ENCODE data around the gene DGKB.

DGKB gene

GRCh38 chr7:14673202-14673601, 229.3 kb downstream of the DGKB start:
- TF ChIP-seq CTCF (conservative IDR thresholded peaks at IDR 0.05; ENCODE audit: low read depth, low read length): no peak
- no peak for DNase-seq (ENCODE audit: low read depth)
- H3K4me3 ChIP-seq (ENCODE audit: low read depth, low read length): no peak overlapping the region

GRCh38 chr7:14666913-14667312, 235.6 kb downstream of the DGKB start:
- DNase-seq (ENCODE audit: low read depth): no peak
- no peak overlapping the region for H3K4me3 ChIP-seq (ENCODE audit: low read depth, low read length)
- TF ChIP-seq CTCF (conservative IDR thresholded peaks at IDR 0.05; ENCODE audit: low read depth, low read length): no peak

- no peak overlapping the region for H3K4me3 ChIP-seq (ENCODE audit: low read depth, low read length)
- TF ChIP-seq CTCF (conservative IDR thresholded peaks at IDR 0.05; ENCODE audit: low read depth, low read length): no peak
- DNase-seq (ENCODE audit: low read depth): no peak
These were observed 236.2 kb downstream of the DGKB start for GRCh38 chr7:14666304-14666703.

- TF ChIP-seq CTCF (conservative IDR thresholded peaks at IDR 0.05; ENCODE audit: low read depth, low read length): no peak
- DNase-seq (ENCODE audit: low read depth): no peak
- no peak overlapping the region for H3K4me3 ChIP-seq (ENCODE audit: low read depth, low read length)
These were observed 262.8 kb downstream of the DGKB start for GRCh38 chr7:14639801-14640200.

- no peak for TF ChIP-seq CTCF (conservative IDR thresholded peaks at IDR 0.05; ENCODE audit: low read depth, low read length)
- no peak overlapping the region for H3K4me3 ChIP-seq (ENCODE audit: low read depth, low read length)
- no peak for DNase-seq (ENCODE audit: low read depth)
These were observed 263.2 kb downstream of the DGKB start for GRCh38 chr7:14639329-14639728.

GRCh38 chr7:14637968-14638367, 264.6 kb downstream of the DGKB start:
- H3K4me3 ChIP-seq (ENCODE audit: low read depth, low read length): no peak overlapping the region
- DNase-seq (ENCODE audit: low read depth): peak; percentile 6
- no peak for TF ChIP-seq CTCF (conservative IDR thresholded peaks at IDR 0.05; ENCODE audit: low read depth, low read length)

- TF ChIP-seq CTCF (conservative IDR thresholded peaks at IDR 0.05; ENCODE audit: low read depth, low read length): no peak
- no peak overlapping the region for H3K4me3 ChIP-seq (ENCODE audit: low read depth, low read length)
- no peak for DNase-seq (ENCODE audit: low read depth)
These were observed 266.6 kb downstream of the DGKB start for GRCh38 chr7:14635955-14636354.
